Urothelium cell line (cell line): ENCODE results near the gene CD209.
"Not testable (repeated sequence)": the region's sequence is repeated elsewhere in the genome, so short reads cannot be mapped to it uniquely, and the experiment has no call there.

Source experiments
- DNase-seq: peaks from one replicate; pipeline ENCODE4 v3.0.0; 2011; ENCODE audit warnings: low spot score, mixed read lengths
- FAIRE-seq: peaks from 2 replicates; lab custom pipeline; 2011; peaks lifted over from hg19 to GRCh38; lab: Jason Lieb, UNC

Gene CD209

DNA sequence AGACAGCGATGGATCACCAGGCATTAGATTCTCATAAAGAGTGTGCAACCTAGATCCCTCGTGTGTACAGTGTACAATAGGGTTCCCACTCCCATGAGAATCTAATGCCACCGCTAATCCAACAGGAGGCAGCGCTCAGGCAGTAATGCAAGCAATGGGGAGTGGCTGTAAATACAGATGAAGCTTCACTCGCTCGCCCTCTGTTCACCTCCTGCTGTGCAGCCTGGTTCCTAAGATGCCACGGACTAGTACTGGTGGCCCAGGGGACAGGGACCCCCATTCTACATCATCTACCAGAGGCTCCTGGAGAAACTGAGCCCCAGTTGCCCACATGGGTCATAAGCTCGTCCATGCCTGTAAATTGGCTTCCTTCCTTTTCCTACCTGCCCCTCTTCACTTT lies 23.7 kb upstream of the CD209 start:
- FAIRE-seq, result no peak
- no peak for DNase-seq

DNA sequence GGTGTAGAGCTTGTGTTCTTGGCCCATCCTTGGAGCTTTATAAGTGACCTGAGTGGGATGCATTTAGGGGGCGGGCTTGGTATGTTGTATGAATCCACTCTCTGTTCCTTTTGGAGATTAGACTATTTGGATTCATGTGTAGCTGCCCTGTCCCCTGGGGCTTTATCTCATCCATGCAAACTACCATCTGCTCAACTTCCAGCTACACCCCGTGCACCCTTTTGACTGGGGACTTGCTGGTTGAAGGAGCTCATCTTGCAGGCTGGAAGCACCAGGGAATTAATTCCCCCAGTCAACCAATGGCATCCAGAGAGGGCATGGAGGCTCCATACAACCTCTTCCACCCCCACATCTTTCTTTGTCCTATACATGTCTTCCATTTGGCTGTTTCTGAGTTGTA lies 21.8 kb upstream of the CD209 start:
- DNase-seq, result no peak
- FAIRE-seq, result no peak

DNA sequence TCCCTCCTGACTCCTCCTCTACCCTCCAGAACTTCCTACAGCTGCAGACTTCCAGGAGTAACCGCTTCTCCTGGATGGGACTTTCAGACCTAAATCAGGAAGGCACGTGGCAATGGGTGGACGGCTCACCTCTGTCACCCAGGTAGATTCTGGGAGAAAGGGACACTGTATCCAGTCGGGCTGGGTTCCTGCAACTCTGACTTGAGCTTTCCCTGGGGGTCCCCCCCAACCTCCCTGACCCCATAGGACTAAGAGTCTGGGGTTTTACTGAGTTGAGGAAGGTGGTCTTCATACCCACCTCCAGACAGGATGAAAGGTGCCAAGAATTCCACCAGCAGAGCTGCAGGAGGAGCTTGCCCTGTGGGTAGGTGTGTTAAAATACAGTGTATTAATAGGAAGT lies 20.2 kb upstream of the CD209 start:
- FAIRE-seq (no peak), DNase-seq (no peak)

DNA sequence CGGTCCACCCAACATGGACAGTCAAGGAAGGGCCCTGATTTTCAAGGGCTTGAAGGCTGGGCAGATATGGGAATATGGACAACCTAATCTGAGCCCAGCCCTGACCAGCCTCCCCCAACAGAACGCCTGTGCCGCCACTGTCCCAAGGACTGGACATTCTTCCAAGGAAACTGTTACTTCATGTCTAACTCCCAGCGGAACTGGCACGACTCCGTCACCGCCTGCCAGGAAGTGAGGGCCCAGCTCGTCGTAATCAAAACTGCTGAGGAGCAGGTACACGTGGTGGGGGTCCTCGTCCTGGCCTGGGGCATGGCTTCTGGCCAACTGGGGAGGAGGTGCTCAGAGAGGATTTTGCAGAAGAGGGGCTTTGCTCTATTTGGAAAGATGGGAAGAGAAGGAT lies 19.2 kb upstream of the CD209 start:
- FAIRE-seq (no peak), DNase-seq (no peak)

DNA sequence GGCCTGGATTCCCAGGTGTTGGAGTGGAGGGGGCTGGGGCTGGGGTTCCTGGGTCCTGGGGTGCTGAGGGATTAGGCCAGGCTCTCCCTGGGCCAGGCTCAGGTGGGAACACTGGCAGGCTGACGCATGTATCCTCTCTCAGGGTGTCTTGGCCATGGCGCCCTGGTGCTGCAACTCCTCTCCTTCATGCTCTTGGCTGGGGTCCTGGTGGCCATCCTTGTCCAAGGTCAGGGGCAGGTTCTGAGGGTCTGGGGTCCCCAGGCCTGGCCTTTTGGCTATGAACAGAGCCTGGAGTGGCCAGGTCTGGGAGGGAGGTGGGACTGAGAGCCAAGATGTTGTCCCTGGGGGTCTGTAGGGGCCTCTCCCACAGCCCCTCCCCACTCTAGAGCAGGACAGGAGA lies 17.7 kb upstream of the CD209 start:
- DNase-seq, FAIRE-seq: not testable (repeated sequence)

DNA sequence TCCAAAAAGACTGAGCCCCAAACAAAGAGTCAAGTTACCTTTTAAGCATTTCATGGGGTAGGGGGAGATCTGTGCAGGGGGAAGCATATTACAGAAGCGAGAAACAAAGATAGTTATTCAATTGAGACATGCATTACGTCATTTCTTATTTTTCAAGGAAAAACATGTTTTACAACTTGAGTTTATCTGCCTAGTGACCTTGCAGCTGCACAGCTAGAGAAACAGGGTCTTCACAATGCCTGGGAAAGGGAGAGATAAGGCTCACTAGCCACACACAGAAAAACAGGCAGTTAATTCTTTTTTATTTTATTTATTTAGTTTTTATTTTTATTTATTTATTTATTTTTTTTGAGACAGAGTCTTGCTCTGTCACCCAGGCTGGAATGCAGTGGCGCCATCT lies 16.8 kb upstream of the CD209 start:
- FAIRE-seq, result not testable (repeated sequence)

DNA sequence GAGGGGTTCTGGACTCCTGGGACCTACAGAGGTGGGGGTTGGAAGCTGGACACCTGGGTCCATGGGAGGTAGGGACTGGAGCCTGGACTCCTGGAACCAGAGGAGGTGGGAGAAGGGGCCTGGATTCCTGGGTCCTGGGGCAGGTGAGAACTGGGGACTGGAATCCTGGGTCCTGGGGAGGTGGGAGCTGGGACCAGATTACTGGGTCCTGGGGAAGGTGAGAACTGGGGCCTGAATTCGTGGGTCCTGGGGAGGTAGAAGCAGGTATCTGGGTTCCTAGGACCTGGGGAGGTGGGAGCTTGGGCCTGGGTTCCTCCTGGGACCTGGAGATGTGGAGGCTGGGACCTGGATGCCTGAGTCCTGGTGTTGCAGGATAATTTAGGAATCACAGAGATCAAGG lies 16.4 kb upstream of the CD209 start:
- FAIRE-seq (no peak), DNase-seq (no peak)

More for the DNA sequence above, 16.8 kb upstream of the CD209 start:
- not testable (repeated sequence) for DNase-seq

DNA sequence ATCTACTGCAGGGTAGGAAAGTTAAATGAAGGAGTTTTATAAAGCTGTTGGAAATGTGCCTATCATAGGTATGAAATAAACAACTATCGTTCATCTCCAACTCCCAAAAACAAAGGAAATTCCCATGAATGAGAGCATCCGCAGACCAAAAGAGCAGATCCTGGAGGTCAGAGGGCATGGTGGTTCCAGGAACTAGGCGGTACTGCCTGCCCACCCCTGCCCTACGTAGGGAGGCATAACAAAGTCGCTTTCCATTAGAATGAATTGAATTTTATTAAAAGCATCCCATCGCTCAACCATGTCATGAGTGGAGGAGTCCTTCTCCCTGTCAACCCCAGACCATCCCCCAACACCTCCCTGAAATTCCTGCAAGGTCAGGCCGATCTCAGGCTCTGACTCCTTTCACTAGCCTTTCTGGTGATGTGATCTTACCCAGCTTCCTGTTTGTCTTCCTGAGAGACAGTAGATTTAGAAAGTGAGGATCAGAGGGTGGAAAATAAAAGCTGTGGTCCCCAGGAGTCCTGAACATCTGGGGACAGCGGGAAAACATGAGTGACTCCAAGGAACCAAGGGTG lies 15.5 kb upstream of the CD209 start, which contains the start of gene CLEC4M:
Gene CLEC4M, plus strand, starts transcription at position 525 of the 575 bp plus-strand sequence. Its CDS starts 24 bp downstream, at position 549.
- no peak for FAIRE-seq
- DNase-seq, result no peak

DNA sequence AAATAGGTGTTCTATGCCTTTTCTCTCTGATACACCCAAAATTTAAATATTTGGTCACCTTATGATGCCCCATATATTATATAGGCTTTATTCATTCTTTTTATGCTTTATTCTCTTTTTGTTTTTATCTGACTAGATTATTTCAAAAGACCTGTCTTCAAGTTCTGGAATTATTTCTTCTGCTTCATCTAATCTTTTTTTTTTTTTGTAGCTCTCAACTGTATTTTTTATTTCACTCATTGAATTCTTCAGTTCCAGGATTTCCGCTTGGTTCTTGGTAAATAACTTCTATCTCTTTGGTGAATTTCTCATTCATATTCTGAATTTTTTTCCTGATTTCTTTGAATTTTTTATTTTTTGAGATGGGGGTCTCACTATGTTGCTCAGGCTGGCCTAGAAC lies 11.8 kb upstream of the CD209 start:
- FAIRE-seq, result no peak
- DNase-seq, result no peak

DNA sequence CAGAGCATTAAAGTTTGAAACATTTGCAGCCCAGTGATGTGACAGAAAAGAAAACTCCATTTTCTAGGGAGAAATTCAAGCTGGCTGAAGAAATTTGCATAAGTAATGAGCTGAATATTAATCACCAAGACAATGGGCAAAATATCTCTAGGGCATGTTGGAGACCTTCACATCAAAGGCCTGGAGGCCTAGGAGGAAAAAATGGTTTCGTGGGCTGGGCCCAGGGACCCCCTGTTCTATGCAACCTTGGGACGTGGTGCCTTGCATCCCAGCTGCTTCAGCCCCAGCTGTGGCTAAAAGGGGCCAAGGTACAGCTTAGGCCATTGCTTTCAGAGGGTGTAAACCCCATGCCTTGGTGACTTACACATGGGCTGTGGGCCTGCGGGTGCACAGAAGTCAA lies 10.0 kb upstream of the CD209 start:
- FAIRE-seq, result no peak
- no peak for DNase-seq

DNA sequence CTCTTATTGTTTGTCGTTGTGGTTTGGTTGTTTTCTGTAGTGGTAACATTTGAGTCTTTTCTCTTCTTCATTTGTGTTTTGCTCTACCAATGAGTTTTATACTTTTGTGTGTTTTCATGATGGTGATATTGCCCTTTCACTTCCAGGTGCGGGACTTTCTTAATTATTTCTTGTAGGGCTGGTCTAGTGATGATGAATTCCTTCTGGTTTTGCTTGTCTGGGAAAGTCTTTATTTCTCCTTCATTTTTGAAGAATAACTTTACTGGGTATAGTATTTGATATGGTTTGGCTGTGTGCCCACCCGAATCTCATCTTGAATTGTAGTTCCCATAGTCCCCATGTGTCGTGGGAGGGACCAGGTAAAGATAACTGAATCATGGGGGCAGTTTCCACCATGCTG lies 8.9 kb upstream of the CD209 start:
- DNase-seq (no peak), FAIRE-seq (no peak)

DNA sequence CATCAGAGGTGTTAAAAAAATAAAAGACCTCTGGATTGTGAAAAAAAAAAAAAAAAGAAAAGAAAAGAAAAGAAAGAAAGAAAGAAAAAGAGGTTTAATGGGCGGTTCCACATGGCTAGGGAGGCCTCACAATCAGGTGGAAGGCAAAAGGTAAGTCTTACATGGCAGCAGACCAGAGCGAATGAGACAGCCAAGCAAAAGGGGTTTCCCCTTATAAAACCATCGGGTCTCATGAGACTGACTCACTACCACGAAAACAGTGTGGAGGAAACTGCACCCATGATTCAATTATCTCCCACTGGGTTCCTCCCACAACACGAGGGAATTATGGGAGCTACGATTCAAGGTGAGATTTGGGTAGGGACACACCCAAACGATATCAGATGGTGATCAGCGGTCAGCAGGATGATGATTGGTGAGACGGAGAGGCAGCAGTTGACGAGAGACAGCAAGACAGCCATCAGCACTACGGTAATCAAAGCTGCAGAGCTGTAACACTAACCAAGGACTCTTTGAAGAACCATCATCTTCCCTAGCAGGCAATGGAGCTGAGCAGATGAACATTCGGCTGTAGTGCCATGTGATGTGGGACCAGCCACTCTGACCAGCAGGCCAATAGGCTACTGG lies 3.9 kb upstream of the CD209 start:
- no peak for DNase-seq
- FAIRE-seq, result no peak

DNA sequence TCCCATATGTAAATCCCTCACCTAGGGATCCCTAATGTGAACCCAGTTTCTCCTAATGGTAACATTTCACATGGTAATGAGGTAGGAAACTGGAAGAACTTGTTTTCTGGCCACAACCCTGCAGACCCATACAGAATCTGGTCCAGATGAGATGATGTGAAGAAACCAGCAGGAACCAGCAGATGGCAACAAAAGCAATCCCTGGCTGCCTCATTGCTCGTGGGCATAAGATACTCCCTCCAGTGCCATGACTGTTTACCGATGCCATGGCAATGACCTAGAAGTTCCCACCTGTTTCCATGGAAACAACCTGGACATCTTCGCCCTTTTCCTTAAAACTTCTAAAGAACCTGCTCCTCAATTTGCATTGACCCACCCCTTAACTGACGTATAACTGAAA lies 1.4 kb upstream of the CD209 start:
- DNase-seq, result no peak

DNA sequence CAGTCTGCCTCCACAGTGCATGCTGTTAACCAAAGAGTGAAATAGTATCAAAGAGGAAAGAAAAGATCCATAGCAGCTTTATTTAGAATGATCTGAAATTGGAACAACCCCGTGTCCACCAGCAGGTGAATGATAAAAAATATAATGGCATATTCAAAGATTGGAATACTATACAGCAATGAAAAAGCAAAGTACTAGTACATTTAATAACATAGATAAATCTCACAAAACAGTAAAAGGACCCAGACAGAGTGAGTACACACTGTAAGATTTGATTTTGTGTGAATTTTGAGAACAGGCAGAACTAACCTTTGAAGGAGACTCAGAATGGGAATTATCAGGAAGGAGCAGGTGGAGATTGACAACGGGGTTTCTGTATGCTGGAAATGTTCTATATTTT lies 837 bp upstream of the CD209 start:
- DNase-seq (no peak), FAIRE-seq (no peak)

More for the DNA sequence above, 1.4 kb upstream of the CD209 start:
- FAIRE-seq, result no peak

DNA sequence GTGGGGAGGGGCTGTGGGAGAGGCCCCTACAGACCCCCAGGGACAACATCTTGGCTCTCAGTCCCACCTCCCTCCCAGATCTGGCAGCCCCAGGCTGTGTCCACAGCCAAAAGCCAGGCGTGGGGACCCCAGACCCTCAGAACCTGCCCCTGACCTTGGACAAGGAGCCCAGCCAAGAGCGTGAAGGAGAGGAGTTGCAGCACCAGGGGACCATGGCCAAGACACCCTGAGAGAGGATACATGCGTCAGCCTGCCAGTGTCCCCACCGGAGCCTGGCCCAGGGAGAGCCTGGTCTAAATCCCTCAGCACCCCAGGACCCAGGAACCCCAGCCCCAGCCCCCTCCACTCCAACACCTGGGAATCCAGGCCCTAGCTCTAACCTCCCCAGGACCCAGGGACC lies 1.0 kb downstream of the CD209 start:
- FAIRE-seq, DNase-seq: not testable (repeated sequence)

DNA sequence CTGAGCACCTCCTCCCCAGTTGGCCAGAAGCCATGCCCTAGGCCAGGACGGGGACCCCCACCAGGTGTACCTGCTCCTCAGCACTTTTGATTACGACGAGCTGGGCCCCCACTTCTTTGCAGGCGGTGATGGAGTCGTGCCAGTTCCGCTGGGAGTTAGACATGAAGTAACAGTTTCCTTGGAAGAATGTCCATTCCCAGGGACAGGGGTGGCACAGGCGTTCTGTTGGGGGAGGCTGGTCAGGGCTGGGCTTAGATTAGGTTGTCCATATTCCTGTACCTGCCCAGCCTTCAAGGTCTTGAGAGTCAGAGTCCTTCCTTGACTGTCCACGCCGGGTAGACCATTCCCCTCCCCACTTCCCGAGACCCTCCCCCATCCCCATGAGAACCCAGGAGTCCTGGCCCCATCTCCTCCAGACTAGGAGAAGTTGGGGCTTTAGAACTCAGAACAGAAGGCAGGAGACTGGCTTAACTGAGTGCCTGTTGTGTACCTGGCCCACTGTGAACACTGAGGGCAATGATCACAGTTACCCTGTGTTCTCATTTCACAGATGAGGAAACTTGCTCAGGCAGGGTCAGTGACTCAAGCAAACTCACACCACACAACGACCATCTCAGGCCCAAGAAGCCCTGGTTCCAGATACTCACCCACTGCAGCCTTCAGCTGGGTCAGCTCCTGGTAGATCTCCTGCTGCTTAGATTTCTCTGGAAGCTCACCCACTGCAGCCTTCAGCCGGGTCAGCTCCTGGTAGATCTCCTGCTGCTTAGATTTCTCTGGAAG lies 2.3 kb downstream of the CD209 start:
- DNase-seq, result no peak
- FAIRE-seq, result no peak

DNA sequence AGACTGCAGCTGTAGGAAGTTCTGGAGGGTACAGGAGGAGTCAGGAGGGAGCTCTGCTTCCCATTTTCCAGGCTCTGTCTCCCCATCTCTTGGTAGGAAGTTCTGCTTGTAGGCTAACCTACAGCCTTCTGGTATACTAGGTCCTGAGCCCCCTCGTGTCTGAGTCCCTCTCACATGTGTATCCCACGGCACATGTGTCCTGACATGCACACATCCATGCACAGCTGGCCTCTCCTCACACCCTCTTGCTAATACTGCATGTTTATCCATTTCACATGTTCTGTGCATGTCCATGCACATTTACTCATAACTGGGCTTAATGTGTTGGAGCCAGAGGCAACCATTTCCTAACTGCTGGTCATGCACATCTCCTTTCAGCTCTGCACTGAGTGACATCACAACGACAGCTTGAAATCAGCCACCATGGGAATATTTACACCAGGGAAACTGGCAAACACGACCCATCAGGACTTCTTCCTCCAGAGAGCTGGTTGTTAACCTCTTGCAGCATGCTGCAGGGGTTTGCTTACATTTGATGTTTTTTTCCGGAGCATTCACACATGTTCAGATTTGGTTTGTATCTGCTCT lies 3.0 kb downstream of the CD209 start:
- DNase-seq (no peak), FAIRE-seq (no peak)

DNA sequence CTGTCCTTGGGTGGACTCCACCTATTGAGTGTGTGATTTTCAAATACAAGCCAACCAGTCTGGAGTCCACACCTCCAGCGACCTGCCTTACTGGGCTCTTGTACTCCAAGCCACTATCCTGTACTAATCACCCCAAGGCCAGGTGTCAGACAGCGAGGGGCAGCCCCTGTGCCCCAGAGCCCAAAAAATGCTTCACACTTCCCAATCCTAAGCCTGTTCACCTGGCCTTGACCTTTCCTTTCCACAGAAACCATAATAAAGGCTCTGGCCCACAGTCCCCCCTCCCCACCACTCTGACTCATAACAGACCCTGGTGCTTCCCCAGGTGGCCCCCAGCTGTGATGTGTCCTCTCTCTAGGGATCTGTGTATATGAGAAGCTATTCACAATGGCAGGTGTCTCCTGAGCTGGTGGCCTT lies 3.9 kb downstream of the CD209 start:
- no peak for FAIRE-seq
- no peak for DNase-seq

DNA sequence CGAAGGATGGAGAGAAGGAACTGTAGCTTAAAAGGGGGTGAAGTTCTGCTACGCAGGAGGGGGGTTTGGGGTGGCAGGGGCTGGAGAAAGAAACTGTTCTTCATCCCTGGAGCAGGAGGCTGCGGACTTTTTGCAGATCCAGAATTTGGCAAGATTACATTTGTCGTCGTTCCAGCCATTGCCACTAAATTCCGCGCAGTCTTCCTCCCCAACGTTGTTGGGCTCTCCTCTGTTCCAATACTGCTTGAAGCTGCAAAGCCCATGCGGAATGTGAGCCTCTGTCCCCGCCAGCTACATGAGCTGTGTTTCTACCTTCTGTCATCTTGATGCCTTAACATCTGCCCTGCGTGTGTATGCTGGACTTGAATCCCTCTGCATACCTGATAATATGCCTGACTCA lies 4.3 kb downstream of the CD209 start:
- no peak for FAIRE-seq
- no peak for DNase-seq

DNA sequence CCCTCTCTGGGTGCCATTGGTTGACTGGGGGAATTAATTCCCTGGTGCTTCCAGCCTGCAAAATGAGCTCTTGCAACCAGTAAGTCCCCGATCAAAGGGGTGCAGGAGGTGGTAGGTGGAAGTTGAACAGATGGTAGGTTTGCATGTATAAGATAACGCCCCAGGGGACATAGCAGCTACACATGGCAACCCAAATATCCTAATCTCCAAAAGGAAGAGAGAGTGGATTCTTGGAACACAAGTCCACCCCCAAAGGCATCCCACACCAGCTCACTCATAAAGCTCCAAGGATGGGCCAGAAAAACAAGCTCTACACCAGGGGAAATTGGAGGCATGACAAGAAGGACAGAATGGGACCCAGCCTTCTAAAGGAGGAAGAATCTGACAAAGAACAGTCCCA lies 4.8 kb downstream of the CD209 start:
- no peak for FAIRE-seq
- no peak for DNase-seq

DNA sequence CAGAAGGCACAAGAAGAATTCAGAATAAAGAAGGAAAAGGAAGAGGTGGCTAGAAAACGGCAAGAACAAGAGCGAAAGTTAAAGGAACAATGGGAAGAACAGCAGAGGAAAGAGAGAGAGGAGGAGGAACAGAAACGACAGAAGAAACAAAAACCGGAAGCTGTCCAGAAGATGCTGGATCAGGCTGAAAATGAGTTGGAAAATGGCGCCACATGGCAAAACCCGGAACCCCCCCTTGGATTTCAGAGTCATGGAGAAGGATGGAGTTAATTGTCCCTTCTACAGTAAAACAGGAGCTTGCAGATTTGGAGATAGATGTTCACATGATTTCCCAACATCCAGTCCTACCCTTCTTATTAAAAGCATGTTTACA lies 6.7 kb downstream of the CD209 start:
- DNase-seq (no peak), FAIRE-seq (no peak)
